HG02884 (cell line): Measurements from ENCODE around the gene CC2D2A.

ENCODE experiments used
- ATAC-seq: cut with Tn5 transposase; IDR thresholded peaks from one replicate; pipeline ENCODE4 v1.9.1; 2021; ENCODE audit warnings: mild to moderate bottlenecking, moderate library complexity; ENCODE audit not compliant: unreplicated experiment

Gene CC2D2A

DNA sequence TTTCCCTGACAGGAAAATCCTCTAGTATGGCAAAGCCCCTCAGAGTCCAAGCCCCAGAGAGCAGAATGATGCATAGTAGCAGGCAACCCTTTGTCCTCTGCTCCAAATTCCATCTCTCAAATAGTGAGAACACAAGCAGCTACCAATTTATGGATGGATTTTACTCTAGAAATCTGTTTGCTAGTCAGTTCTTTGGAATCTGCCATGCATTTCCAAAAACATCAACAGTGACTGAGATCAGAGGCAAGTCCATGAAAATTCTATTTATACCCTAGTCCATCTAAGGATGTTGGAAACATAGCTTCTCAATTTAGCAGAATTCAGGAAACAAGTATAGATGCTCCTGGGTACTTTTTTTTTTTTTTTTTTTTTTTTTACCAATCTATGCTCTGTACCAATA is 10.0 kb upstream of the CC2D2A start:
- ATAC-seq, result no peak

DNA sequence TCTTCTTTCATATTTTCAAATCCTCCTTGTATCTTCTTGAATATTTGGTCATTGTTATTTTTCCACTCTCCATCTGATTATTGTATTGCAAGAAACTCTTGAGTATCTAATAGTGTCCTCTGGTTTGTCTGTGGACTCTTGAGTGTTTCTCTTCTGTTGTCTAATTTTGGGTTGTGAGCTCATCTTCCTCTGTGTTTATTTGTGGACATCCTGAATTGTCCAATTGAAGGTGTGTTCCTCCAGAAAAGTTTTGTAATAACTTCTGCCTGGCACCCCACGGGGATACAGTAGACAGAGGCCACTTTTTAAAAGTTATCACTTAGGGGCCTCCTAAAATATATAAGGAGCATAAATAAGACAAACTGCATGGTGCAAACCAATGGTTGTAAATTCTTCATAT is 3.1 kb upstream of the CC2D2A start:
- no peak for ATAC-seq

GRCh38 chr4:15470128-15470475 is 420 bp downstream of the CC2D2A start:
- ATAC-seq, result no peak

DNA sequence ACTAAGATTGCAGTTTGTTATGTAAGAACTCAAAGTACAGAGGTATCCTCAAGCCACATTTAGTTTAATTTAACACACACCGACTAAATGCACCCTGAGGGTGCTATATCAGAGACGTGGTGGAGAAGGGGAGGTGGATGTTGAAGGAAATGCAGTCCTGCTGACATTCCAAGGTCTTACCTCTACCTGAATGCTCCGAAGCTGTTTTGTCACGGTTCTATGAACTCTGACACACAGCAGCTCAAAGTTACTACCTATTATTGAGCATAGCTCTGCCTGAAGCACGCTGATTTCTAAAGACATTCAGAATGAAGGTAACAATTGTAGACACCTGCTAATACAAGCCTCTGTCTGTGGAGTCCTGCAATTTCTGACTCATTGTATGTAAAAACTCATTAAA is 6.7 kb downstream of the CC2D2A start:
- ATAC-seq, result no peak

GRCh38 chr4:15478724-15479088 is 9.0 kb downstream of the CC2D2A start:
- ATAC-seq, result no peak

GRCh38 chr4:15479089-15479912 is 9.6 kb downstream of the CC2D2A start:
- no peak for ATAC-seq

- ATAC-seq, result no peak
Observed at GRCh38 chr4:15479913-15480185, 10.2 kb downstream of the CC2D2A start.

DNA sequence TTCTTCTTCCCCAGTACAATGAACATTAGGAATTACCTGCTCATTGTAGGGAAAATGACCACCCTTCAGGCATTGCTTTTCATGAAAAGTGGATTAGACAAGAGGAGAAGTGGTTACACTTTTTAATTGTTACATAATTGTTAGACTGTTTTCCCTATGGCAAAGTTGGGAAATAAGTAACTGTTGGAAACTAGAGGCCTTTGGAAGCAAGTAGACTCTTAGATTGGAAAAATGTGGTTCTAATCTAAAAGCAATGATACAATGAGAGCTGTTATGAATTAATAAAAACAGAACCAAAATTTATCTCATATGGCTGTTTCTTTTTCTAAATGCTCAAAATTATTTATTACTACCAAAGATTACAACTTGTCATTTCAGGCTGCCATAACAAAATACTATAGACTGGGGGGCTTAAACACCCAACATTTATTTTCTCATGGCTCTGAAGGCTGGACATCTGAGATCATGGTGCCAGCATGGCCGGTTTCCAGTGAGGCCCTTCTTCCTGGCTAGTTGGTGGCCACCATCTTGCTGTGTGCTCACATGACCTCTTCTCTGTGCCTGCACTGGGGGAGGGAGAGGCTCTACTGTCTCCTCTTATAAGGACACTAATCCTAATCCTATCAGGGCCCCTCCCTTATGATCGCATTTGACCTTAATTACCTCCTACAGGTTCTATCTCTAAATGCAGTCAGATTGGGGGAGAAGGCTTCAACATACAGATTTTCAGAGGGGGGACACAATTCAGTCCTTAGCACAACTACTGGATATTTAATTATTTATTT is 12.5 kb downstream of the CC2D2A start:
- ATAC-seq, result no peak

- no peak for ATAC-seq
Observed at GRCh38 chr4:15482842-15483241, 13.2 kb downstream of the CC2D2A start.

DNA sequence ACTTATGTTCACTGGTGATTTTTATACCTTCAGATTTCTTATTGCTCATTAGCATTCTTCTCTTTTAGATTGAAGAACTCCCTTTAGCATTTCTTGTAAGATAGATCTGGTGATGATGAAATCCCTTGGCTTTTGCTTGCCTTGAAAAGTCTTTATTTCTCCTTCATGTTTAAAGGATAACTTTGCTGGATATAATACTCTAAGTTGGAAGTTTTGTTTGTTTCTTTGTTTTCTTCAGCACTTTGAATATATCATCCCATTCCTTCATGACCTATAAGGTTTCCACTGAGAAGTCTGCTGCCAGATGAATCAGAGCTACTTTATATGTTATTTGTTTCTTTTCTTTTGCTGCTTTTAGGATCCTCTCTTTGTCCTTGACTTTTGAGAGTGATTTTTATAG is 18.5 kb downstream of the CC2D2A start:
- no peak for ATAC-seq

DNA sequence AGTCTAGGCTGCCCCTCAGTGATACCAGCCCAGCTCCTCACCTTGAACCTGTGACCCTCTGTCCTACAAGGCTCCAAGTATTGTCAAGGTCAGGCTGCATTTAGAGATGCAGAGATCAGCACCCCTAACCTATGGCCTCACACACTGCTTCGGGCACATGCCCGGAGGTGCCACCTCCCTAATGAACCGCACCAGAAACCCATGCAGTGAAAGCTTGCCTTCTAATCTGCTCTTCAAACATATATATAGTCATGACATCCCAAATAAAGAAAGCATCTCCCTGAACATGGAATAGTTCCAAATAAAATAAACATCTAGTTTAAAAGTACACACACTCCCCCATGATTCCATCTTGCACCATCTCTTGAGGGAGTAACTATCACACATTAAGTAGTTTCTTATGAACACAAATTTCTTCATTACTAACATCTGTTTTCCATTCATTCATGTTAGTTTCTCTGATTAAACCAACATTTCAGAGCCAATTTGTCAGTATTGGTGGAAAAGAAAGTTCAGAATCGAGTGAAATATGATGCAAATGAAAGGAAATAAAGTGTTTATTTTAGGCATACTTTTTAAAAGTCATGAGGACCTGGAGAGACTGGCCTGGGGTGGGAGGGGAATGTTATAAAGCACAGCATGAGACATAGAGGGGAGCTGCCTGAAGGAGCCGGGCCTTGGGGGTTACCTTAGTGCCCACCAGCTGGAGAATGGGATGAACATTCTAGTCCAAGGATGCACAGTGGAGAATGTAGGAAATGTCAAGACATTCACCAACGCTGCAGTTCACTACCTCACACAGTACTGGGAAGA is 19.2 kb downstream of the CC2D2A start:
- ATAC-seq, result no peak

DNA sequence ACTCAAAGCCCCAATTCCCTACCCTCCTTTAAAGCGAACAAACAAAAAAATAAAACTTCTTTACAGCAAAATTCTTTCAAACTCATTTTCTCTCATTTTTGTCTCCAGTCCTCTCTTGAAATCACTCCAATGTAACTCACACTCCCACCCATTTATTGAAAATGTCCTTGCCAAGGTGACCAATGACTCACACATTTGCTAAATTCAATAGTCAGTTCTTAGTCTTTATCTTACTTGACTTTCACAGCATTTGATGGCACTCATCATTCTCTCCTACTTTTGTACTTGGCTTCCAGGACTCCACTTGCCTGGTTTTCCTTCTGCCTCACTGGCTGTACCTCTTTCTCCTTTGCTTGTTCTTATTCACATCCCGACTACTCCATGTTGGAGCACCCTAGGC is 19.9 kb downstream of the CC2D2A start:
- ATAC-seq, result no peak

DNA sequence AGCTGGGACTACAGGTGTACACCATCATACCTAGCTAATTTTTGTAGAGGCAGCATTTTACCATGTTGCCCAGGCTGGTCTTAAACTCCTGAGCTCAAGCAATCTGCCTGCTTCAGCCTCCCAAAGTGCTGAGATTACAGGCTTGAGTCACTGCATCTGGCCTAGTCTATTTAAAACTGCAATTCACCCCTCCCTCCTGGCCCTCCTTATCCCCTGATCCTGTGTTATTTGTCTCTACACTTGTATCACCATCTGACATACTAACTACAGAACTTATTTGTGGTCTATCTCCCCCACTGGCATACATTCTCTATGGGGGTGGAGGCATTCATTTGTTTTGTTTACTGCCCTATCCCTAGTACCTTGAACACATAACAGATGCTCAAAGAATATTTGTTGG is 23.7 kb downstream of the CC2D2A start:
- no peak for ATAC-seq

GRCh38 chr4:15495621-15496020 is 25.9 kb downstream of the CC2D2A start:
- no peak for ATAC-seq

DNA sequence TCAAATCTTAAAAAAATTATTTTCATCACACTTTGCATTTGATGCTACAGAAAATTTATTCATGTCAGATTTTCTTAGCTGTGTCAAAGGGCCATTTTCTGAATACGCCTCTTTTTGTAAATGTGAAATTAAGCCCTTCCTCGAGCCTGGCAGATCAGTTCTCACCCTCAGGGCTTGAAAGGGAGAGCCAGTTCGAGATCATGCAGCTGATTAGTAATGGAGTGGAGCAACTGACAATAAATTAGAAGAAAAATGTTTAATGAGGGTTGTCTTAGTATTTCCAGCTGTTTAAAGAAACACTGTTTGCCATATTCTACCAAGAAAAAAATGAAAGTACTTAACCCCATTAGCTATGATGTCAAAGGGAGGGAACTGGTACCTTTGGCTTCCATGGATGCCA is 28.7 kb downstream of the CC2D2A start:
- no peak for ATAC-seq

GRCh38 chr4:15500701-15501100 is 31.0 kb downstream of the CC2D2A start:
- no peak for ATAC-seq

DNA sequence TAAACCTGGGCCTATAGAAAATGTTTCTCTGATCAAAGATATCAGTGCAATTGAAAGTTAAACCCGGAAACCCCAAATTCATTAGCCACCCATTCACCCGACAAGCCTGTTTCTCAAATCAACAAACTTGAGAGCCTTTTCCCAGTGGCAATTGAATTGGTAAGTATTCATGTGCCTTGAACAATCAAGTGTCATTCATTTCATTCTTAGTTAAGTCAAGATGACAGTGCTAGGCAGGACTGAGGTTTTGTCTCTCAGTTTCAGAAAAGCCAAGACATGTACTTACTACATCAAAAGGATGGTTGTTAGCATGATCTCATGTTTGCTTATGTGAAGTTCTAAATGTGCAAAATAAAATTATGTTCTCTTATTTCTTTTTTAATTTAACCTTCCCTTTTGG is 32.3 kb downstream of the CC2D2A start:
- no peak for ATAC-seq

- ATAC-seq, result no peak
Observed at GRCh38 chr4:15502384-15502783, 32.7 kb downstream of the CC2D2A start.

GRCh38 chr4:15504041-15504440 is 34.4 kb downstream of the CC2D2A start:
- no peak for ATAC-seq

GRCh38 chr4:15506464-15506863 is 36.8 kb downstream of the CC2D2A start:
- no peak for ATAC-seq

DNA sequence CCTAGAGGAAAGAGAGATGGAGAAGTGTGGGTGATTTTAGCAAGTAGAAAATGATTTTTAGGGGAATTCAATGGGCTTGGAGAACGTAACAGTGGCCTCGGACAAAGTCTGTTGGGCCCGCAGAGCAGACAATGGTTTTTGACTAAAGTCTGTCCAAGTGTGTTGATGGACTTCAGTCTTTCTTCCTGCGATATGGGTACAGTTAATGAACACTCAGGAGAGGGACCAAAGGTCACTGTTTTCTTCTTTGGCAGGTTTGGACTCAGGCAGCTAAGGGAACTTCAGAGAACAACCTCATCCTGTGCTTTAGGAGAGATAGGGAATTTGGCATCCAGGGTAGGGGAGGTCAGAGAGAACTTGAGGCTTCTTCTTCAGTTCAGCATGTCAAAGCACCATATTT is 38.0 kb downstream of the CC2D2A start:
- no peak for ATAC-seq

GRCh38 chr4:15510961-15511360 is 41.3 kb downstream of the CC2D2A start:
- ATAC-seq, result no peak
